Measurements from ENCODE around the gene F8A3.
"Not testable (repeated sequence)": the region's sequence is repeated elsewhere in the genome, so short reads cannot be mapped to it uniquely, and the experiment has no call there.

The F8A3 gene

DNA sequence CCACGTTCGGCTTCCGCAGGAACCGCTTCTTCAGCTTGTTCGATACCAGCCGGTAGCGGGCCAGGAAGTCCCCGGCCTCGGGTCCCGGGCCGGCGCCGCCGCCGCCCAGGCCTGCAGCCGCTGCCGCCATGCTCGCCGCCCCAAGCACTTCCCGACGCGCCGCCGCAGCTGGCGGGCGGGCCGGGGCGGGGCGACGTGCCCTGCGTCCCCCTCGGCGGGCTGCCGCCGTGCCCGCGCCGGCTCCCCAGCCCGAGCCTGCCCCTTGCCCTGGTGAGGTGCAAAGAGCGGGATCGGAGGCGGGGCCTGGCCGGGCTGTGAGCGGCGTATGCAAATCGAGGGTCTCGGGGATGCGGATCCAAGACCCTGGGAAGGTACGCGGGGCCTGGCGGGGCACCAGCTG is at the start of gene F8A3:
TSS of gene F8A3 (minus strand) at position 150 of the 400 bp plus-strand sequence. CDS start at position 130, 20 bp downstream.
- DNase-seq: not testable (repeated sequence)

DNA sequence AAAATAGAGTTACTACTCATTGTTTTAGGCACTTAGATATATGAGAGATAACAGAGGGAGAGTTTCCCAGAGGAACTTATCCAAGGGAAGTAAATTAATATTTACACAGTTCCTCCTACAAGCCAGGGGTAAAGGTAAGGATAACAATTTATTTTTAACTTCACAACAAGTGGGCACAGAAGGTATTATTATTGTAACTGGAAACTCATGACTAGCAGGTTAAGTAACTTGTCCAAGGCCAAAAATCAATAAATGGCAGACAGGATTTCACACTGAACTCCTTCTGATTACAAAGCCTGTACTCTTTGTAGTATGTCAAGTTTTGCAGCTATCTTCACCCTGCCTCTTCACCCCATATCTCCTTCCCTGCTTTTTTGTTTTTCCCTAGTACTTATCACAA is 46.9 kb upstream of the F8A3 start:
- no peak for DNase-seq

DNA sequence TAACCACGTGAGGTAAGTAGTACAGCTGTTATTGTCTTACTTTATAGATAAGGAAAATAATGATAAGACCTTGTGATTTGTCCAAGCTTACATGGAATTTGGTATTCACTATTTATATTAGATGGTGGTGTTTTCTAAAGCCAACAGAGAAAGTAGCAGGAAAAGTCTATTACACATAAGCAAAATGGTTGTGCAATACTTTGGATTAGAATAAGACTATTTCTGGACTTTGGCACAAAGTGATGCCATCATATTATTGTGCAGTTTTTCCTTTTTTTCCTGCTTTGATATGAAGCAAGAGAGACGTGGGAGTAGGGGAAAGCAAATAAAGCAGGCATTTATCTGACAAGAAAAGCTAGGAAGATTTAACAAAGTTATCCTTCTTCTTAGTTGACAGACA is 36.7 kb upstream of the F8A3 start:
- not testable (repeated sequence) for DNase-seq

DNA sequence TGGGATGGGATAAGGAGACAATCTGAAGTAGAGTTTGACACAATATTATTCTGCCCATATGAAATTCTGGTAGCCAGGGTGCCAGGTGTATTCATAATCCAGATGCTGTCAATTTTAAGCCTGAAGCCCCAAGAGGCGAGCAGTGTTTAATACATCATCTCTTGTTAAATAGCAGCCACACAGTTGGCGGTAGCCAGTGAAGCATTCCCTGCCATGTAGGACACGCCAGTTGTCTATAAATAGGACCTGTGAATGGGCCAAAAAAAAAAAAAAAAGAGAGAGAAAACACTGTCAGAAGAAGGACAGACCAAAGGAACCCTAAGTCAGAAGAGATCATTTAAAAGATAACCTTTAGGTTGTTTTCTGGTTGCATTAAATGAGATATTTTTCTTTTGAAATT is 33.0 kb upstream of the F8A3 start:
- DNase-seq: not testable (repeated sequence)

DNA sequence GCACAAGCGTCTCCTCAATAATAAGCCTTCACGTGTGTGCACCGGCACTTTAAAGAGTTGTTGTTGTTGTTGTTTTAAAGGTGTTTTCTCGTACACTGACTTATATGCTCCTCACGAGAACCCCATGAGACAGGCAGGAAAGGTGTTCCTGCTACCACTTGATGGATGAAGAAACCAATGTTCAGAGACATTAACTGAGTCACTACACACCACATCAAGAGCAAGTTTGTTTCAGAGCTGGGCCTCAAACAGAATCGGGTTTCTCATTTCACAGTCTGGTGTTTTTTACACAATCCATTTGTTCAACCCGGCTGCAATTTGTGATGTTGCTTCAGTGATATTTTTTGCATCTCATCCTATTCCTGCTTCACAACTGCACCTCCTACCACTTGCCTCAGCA is 18.7 kb upstream of the F8A3 start:
- DNase-seq: not testable (repeated sequence)

DNA sequence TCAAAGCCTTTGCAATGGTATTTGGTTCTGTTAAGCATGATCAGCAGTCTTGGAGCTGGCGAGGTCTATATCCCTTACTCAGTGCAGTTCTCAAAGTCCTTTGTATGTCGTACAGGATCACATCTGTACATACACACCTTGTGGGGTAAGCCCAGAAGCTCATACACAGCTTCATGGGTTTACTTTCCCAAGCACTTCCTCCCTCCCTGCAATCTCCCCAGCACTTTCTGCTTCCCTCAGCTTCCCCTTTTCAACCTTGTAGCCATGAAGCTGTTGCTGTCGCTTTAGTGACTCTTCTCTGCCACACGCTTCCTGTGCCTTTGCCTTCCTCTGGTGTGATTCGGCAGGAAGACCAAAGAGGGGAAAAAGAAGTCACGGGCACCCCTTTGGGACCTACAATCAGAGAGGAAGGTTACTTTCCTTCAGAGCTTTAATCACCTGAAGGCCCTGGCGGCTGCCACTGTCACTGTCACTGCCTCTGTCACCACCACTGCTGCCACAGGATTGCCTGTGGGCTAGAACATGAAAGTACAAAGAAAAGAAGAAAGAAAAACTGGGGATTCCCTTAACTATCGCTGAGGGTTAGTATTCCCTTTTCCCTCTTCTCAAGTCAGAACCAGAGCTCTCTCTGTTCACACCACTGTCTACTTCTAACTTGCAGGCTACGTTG is 8.0 kb upstream of the F8A3 start:
- not testable (repeated sequence) for DNase-seq

DNA sequence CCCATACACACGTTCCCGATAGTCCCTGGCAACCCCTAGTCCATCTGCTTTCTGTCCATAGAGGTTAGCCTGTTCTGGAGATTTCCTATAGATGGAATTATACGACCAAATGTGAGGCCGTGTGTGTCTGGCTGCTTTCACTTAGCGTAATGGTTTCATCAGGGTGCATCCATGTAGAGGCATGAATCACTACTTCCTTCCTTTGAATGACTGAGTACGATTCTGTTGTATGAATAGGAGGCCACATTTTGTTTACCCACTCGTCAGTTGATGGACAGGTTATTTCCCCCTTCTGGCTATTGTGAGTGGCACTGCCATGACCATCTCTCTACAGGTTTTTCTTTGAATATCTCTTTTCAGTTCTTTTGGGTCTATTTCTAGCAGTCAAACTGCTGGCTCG is 2.1 kb upstream of the F8A3 start:
- DNase-seq: not testable (repeated sequence)

DNA sequence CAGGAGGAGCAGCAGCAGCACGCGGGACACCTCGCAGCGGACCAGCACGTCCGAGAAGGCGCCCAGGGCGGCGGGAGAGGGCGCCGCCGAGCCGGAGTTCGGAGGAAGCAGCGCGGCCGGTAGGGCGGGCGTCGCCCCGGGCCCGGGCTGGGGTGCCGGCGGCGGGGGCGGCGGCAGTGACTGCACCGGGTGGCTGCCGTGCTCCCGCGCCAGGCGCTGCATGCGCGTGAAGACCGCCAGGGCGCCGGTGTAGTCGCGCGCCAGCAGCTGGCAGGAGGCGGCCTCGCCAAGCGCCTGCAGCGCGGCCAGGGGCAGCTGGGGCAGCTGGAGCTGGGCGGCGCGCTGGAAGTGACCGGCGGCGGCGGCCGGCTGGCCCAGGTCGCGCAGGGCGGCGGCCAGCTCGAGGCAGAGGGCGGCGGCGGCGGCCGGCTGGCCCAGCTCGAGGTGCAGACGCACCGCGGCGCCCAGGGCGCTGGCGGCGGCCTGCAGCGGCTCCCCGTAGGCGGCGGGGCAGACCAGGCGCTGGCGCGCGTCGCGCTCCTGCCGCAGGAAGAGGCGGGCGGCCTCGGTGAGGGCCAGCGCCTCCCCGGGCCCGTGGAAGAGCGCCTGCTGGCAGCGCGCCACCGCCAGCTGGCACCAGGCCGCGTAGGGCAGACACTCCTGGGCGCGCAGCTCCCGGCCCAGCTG is 516 bp downstream of the F8A3 start:
- DNase-seq: not testable (repeated sequence)

DNA sequence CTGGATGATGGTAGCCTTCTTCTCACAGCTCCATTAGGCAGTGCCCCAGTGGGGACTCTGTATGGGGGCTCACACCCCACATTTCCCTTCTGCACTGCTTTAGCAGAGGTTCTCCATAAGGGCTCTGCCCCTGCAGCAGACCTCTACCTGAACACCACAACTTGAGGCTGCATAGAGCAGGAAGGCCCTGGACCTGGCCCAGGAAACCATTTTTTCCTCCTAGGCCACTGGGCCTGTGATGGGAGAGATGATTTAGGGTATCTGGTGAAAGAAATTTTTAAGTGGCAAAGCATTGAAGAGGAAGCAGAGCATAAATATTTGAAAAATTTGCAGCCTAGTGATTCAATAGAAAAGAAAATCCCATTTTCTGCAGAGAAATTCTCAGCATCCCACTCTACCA is 17.3 kb downstream of the F8A3 start:
- DNase-seq: no peak

DNA sequence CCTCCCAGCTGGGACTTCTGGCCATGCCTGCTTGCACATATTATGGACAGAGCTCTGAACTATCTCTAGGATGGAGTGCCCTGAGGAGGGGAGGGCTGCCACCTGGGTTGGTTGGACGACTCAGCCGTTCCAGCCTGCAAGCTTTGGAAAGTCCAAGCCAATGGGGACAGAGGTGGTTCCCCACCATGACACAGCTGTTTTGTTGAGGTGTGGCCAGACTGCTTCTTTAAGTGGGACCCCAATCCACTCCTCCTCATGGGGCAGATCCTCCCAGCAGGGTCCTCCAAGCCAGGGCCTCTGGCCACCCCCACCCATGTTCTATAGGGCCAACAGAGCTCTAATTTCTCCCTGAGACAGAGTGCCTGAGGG is 22.7 kb downstream of the F8A3 start:
- no peak for DNase-seq

DNA sequence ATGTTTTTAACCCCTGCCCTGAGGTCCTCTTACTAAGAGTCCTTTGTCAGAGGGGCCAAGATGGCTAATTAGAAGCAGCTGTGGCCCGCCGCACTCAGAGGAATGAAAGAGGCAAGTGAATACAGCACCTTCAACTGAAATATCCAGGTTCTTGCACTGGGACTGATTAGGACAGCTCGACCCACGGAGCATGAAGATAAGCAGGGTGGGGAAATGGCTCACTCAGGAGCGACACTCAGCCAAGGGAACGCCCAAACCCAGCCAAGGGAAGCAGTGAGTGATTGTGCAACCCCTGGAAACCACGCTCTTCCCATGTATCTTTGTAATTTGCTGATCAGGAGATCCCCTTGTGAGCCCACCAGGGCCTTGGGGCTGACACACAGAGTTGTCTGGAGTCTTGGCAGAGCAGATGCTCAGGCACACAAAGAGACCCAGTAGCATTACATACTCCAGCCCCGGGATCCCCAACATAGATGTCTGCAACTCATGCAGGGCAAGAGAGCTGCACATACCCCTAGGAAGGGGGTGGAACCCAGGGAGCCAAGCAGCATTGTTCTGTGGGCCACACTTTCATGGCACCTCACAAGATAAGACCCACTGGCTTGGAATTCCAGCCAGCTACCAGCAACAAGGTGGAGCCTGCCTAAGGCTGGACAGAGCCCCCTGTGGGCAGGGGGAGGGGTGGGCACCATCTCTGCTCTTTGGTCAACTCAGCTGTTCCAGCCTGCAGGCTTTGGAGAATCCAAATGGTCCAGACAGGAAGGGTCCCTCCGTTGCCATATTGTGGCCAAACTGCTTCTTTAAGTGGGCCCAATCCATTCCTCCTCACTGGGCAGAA is 23.3 kb downstream of the F8A3 start:
- no peak for DNase-seq

DNA sequence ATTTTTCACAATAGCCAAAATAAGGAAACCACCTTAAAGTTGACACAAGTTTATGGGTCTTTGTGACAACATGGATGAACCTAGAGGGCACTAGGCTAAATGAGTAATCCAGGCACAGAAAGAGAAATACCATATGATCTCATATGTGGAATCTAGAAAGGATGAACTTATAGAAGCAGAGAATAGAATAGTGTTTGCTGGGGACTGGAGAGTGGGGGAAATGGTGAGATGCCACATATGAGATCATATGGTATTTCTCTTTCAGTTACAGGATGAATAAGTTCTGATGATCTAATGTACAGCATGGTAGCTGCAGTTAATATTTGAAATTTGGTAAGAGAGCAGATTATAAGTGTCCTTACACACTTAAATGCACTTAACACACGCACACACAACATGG is 40.7 kb downstream of the F8A3 start:
- DNase-seq: no peak
